CD4-positive, alpha-beta T cell treated with Interleukin-12 subunit alpha and Interleukin-12 subunit beta, for 1 hour (primary cell): ENCODE results near the gene USH1G.
A peak's percentile ranks its signal among the peaks of the same experiment; 100 is the strongest.
"Not testable (repeated sequence)": the region's sequence is repeated elsewhere in the genome, so short reads cannot be mapped to it uniquely, and the experiment has no call there.

Source experiments
- DNase-seq: peaks from one replicate; pipeline ENCODE4 v3.0.0-alpha.2; 2020

Gene USH1G

DNA sequence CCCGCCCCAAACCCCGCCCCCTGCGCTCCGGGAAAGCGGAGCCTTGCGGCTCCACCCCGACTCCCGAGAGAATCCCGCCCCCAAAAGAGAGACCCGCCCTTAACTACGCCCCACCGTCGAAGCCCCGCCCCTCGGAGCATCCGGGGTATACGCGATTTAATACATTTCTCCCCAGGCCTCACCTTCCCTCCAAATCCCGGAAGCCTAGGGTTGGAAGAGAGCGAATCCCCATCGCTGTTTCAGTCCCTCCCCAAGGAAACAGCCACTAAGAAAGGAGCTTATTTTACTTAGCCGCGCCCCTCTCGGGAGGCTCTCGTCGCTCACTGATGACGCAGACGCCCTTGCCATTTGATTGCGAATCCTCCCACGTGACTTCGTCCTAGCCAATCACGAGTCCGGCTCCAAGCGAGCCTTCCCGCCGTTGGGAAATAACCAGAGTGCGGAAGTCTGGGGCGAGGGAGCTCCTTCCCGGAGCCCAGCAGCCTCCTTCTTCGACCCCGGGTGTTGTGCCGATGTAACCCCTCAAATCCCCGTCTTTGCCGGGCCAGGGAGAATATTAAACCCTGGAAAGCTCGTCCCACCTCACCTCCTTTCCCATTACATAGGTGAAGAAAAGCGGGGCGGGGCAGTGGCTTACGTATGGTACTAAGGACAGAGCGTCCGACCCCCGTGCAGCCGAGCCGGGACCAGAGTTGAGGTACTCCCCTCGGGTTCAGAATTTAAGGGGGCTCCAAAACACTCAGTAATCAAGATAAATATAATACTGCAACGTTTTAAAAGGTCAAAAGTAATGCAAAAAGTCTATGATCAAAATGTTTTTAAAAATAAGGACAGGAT lies 49.8 kb downstream of the USH1G start:
- peak; percentile 99 for DNase-seq

DNA sequence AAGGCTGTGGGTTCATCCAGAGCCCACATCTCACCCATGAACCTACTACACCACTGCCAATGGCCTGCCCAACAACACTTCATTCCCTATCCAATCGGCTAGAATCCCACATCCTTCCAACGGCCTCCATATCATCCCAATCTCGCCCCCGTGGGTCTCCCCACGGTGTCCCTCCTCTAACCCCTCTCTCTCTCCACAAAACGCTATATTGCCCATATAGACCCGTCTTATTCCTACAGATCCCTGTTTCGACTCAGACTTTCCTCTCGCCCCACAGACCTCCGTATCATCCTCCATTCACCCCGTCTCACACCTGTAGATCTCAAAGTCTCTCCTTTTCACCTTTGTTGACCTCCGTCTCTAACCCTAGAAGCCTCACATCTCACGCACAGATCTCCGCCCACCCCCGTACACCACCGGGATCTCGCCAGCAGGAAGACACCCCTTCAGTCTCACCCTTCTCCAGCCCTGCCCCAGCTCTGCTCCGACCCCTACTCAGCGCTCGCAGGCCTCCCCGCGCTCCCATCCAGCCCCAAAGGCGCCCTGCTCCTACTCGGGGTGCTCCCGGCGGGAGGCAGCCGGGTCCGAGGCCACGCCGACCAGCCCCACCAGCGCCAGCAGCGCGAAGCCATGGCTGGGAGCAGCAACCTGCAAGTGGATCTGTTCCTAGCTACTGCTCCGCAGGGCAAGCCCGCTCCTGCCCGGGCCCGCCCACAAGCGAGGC lies 50.6 kb downstream of the USH1G start, which contains the start of gene FDXR:
Gene FDXR (minus strand): TSS at position 682 of the 724 bp plus-strand sequence. CDS start 50 bp downstream, at position 632.
- no peak for DNase-seq

DNA sequence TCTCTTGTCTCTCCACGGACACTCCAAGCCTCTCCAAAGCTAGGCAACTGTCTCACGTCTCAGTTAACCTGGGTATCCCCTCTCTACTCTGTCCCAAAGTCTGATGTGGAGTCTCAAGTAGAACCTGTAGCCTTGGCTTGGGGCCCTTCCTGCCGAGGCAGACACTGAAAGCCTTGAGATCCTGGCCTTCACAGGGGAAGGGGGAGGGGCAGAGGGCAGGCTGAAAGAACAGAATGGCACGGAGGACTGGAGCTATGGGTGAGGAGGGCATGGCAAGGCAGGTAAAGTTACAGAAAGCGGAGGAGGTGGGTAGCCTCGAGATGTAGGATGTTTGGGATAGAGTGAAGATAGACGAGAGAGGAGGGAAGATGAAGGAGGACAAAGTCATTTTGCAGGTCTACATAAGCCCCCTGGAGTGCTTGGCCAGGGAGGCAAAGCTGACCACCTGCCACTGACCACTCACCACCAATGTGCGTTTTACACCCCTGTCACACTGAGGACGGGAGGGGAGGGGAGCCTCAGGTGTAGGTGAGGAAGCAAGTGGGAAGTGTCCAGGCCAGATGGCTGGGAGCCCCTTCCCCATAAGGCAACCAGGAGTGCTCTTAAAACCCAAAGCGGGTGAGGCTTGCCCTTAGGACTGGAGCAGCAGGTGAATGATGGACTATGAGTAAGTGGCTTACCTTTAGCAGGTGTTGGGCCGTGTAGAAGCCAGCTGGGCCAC lies 51.5 kb downstream of the USH1G start:
- DNase-seq, result no peak

DNA sequence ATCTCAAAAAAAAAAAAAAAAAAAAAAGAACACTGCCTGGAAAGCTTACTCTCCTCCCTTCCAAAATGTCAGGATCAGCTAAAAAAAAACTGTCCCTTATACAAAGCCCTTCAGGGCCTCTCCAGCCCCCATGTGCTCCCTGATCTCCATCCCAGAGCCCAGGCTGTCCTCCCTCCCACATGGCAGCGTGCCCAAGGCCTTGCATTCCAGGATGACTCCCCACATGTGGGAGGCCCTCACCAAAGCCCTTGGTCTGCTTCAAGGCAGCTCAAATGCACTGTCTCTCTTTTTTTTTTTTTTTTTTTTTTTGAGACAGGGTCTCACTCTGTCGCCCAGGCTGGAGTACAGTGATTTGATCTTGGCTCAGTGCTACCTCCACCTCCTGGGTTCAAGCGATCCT lies 52.5 kb downstream of the USH1G start:
- DNase-seq, result no peak

DNA sequence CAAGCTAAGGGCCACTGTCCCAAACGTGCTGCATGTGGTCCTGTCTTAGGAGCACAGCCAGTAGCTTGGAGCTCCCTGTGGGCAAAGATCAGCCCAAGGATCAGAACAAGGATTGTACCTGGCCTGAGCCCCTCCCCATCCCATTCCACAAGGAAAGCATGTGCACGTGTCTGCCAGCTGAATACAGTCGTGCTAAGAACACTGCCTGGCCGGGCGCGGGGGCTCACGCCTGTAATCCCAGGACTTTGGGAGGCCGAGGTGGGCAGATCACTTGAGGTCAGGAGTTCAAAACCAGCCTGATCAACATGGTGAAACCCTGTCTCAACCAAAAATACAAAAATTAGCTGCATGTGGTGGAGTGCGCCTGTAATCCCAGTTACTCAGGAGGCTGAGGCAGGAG lies 53.0 kb downstream of the USH1G start:
- DNase-seq, result not testable (repeated sequence)

DNA sequence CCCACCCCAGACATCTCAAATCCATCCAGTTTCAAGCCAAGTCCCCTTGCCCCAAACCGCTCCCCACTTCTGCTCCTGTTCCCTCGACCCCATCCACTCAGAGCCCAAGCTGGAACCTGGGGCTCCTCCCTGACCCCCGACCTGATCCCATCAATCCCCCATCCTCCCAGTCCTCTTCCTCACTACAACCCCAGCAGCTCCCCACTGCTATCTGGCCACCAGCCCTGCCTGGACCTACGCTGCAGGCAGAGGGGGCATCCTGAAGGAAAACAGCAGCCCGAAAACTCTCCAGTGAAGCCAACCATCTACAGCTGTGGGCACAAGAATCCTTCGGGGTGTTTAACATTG lies 54.2 kb downstream of the USH1G start:
- no peak for DNase-seq

DNA sequence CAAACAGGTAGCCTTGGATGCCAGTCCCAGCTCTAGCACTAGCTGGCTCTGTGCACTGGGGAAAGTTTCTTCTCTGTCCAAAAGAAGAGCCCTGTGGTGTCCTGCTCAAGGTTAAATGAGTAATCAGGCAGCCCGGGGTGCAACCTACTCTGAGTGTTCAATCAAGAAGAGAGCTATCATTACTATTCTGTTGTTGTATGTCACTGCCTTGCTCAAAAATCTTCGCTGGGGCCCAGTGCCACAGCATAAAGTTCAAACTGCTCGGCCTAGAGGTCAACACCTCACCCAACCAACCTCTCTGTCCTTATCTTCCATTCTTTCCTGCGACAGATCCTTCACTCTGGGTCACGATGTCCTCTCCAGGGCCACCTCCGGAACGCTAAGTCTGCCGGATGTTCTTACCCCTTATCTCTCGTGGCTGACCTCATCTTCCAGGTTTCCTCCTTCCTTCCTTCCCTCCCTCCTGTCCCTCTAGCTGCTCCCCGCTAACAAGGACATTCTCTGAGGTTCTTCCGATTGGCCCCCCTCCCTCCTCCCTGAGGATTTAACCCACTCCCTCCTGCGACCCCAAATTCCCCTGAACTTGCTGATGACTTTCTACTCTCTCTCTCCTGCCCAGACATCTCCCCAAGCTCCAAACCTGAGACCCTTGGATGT lies 54.7 kb downstream of the USH1G start:
- DNase-seq, result no peak

DNA sequence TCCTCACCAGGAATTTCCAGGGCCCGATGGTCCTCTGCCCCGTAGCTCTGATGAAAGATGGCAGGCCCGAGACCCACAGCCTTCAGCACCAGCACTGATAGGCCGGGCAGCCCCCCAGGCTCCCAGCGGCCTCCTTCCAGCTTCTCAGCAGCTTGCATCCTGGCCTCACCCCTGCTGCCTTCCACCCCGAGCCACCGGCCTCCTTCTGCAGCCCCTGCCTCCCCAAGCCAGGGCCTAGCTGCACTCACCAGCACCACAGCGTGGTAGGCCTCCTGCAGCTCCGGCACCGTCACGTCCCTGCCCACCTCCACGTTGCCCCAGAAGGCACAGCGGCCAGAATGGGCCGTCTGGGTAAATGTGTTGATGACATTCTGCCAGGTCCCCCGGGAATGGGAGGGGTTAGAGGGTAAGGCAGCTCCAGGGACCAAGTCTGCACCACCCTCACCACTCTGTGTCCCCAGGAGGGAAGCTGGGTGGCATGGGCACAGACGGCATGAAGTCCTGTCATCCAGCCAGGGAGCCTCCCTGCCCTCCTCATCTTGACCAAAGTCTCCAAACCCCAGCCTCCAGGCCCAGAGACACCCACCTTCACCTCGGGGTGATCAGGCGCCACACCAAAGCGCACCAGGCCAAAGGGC lies 56.7 kb downstream of the USH1G start:
- no peak for DNase-seq
